SHP77 (cell line): Measurements from ENCODE around the gene HIPK1.
"Not testable (repeated sequence)": the region's sequence is repeated elsewhere in the genome, so short reads cannot be mapped to it uniquely, and the experiment has no call there.

Experiments
- DNase-seq, 2 experiments: peaks; one replicate each; lab custom pipeline; 2025; lab: John Stamatoyannopoulos, UW

HIPK1 gene

GRCh38 chr1:113945329-113945728 is 16.2 kb downstream of the HIPK1 start:
- DNase-seq, result no peak

DNA sequence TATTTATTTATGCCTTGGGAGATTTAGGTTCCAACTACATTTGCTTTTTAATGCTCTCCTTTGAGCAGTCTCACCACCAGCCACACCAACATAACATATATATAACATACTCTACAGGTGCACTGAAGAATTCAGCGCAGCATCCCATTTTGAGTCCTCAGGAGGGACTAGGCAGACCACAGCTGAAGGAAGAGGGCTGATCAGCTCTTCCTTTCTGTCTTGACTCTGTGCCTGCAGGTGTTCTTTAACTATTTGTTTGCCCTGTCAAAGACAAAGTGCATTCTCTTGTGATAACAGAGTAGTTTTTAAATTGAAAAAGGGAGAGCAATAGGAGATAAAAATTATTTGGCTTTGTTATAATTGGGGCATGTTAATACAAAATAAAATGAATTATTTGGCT is 17.0 kb downstream of the HIPK1 start:
- DNase-seq, result no peak

DNA sequence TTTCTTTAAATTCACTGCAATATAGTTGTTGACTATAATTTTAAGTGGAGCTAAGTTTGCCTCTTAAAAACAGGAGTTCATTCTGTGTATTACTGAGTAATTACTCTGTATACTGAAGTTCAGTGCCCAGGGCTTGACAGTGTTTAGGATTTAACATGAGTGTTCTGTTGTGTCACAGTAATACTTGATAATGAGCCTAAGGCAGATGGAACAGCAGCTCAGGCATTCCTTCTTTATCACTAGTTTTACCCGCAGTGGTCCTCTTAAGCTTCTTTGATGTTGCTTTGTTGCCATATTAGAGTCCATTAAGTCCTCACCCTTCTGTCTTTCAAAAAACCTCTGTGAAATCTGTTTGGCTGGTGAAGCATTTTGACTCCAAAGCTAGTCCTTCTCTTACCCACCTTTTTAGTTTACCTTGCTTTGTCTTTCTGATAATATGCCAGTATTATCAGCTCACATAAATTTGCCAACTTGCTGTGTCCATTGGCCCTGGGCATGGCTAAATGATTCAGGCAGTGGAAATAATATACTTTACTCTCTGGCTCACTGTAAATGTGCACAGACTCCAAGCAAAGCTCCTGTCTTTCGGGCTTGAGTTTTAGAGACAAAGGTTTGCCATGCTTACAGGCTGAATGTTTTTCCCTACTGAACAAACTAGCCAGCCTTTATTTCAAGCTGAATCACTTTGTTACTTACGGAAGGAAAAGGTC is 17.7 kb downstream of the HIPK1 start:
- DNase-seq, result no peak

DNA sequence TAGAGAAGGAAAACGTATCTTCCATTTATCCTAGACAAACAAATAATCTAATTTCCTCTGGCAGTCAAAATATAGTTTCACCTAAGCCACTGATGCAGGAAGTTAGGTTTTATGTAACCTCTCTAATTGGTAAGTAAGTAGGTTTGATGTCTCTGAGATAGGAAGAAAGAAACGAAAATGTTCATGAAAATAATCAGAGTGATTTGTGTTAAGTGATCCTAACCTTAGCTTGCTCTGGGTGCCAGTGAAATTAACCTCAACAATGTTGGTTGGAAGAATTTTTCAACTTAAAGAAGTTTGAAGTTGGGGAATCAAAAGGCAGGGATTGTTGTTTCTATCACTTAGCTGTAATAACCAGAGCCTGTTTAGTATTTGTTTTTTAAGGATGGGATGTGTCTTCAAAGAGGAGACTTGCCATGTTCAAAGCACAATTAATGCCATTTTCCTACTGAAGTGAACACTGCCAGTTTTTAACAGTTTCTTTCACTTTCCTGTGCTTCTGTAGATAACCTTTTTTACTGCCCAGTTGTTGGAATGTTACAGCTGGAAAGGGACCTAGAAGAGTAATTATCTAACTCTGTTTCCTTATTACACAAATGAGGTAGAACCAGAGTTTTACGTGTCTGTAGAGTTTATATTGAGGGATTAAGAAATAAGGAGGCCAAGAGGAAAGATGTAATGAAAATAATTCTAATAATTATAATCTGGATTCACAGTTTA is 18.4 kb downstream of the HIPK1 start:
- no peak for DNase-seq

DNA sequence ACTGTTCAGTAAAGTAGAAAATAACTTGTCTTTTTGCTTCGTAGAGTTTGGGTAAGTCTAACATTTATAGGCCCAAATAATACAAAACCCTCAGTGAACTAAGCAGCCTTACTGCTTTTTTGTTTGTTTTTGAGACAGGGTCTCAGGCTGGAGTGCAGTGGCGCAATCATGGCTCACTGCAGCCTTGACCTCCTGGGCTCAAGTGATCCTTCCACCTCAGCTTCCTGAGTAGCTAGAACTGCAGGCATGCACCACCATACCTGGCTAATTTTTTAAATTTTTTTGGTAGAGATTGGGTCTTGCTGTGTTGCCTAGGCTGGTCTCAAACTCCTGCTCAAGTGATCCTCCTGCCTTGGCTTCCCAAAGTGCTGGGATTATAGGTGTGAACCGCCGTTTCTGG is 19.0 kb downstream of the HIPK1 start:
- DNase-seq, result not testable (repeated sequence)

DNA sequence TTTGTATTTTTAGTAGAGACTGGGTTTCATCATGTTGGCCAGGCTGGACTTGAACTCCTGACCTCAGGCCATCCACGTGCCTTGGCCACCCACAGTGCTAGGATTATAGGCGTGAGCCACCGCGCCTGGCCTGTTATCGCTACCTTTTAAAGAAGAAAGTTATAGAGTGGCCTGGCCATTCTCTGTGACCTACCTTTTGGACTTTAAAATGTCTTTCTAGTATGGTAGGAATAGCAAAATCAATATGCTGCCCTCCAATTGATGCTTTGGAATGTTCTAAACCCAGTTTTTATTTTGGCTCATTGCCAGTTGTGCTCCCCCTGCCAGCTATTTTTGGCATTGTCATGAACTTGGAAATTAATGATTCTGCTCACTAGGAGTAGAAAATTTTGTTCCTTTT is 19.9 kb downstream of the HIPK1 start:
- no peak for DNase-seq

- DNase-seq, result no peak
Measured at GRCh38 chr1:113950908-113951307, 21.8 kb downstream of the HIPK1 start.

- DNase-seq, result no peak
Measured at GRCh38 chr1:113951719-113952118, 22.6 kb downstream of the HIPK1 start.

DNA sequence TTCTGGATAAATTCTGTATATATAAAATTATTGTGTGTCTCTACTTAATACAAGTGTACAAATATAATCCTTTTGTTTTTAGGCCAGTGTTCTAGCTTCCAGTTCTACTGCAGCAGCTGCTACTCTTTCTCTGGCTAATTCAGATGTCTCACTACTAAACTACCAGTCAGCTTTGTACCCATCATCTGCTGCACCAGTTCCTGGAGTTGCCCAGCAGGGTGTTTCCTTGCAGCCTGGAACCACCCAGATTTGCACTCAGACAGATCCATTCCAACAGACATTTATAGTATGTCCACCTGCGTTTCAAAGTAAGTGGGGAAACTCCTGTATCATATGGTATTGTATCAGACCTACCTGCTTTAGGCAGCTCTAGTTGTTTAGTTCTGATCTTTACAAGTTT is 28.9 kb downstream of the HIPK1 start:
- no peak for DNase-seq

DNA sequence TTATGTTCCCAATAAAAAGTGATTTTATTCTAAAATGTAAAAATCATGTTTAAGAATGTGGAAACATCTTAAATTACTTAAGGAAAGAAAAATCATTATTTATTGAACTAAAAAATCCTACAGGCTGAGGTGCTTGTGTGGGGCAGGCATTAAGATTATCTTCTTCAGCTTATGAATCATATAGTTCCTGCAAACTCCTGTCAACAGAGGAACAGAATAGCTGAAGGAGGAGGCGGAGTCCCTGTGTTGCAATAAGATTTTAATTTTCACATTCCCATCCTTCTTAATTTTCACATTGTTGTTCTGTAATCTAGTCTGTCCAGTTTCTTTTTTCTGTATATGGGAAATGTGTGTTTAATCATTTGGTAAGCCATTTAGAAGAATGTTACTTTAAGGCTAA is 29.6 kb downstream of the HIPK1 start:
- no peak for DNase-seq

GRCh38 chr1:113963281-113963906 is 34.3 kb downstream of the HIPK1 start:
- no peak for DNase-seq

DNA sequence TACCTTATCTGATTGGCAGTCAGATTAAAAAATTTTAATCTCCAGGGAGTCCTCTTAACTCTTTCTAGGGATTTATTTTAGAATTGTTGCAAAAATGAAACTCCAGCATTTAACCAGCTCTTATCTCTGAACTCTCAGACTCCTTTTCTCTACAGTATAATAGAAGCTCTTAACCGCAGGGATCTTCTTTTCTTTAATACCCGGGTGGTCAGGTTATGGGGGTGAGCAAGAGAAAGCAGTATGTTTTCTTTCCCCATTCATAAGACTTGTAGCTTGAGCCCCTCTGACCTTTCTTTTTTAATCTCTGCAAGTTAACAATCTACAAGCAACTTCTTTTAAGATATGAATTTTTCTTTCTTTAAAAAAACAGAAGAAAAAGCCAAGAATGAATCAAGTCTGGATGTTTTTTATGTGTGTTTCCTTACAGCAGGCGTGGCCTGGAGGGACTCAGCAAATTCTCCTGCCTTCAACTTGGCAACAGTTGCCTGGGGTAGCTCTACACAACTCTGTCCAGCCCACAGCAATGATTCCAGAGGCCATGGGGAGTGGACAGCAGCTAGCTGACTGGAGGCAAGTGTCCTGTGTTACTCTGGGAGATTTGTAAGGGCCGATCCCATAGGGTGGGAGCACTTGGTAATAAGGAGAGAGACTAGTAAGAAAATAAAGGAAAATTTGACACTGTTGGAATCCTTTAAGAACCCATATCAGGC is 36.7 kb downstream of the HIPK1 start:
- DNase-seq, result no peak

- DNase-seq, result no peak
Measured at GRCh38 chr1:113972954-113973353, 43.8 kb downstream of the HIPK1 start.

DNA sequence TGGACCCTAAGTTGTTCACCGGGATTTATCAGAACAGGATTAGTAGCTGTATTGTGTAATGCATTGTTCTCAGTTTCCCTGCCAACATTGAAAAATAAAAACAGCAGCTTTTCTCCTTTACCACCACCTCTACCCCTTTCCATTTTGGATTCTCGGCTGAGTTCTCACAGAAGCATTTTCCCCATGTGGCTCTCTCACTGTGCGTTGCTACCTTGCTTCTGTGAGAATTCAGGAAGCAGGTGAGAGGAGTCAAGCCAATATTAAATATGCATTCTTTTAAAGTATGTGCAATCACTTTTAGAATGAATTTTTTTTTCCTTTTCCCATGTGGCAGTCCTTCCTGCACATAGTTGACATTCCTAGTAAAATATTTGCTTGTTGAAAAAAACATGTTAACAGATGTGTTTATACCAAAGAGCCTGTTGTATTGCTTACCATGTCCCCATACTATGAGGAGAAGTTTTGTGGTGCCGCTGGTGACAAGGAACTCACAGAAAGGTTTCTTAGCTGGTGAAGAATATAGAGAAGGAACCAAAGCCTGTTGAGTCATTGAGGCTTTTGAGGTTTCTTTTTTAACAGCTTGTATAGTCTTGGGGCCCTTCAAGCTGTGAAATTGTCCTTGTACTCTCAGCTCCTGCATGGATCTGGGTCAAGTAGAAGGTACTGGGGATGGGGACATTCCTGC is 46.2 kb downstream of the HIPK1 start:
- no peak for DNase-seq

- peak in 1 of 2 experiments; percentile 2 for DNase-seq
Measured at GRCh38 chr1:113976609-113977278, 47.6 kb downstream of the HIPK1 start.

DNA sequence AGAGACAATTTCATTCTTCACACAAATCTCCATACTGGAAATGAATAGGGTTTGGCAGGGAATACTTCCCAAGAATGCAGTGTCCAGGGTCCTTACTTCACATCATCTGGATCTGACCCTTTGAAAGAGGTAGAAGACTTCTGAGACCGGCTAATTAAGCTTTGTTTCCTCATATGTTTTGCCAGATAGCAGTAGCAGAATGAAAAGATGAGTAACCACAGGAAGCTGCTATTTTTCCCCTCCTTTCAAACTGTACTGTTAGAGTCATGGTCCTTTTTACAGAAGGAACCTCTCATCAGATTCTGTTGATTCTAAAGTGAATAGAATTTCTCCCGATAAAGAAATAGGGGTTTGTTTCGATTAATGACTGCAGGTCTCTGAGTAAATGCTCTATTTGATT is 48.8 kb downstream of the HIPK1 start:
- DNase-seq, result no peak

DNA sequence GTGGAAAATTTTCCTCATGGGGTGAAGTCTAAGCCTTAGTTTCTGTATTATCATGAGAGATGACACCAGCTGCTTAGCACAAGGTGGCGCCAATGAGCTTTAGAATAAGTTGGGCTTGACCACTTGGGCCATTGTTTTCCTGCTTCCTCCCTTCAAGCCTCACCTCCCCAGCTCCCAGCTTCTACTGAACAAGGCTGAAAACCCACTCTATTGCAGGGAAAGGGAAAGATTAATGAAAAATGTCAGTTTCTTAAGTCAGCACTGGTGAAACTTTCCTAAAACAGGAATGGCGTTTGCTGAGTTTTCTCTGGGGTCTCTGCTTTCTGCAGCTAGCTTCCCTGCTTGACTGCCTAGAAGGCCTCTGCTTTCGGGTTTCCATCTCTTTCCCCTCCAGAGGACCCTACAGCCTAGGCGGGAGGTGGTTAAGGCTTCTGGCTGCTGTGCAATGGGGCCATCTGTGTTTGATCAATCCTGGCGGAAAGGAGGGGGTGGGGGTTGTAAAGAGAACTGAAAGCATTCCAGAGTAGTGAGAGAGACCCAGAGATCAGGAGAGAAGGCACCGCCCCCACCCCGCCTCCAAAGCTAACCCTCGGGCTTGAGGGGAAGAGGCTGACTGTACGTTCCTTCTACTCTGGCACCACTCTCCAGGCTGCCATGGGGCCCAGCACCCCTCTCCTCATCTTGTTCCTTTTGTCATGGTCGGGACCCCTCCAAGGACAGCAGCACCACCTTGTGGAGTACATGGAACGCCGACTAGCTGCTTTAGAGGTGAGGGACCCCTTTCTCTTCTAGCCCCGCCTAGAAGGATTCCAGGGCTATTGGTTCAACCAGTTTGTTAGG is 50.0 kb downstream of the HIPK1 start, which contains the start of gene OLFML3:
OLFML3 (plus strand) TSS at position 612 of the 840 bp plus-strand sequence; CDS start at position 655, 43 bp downstream.
- peak; percentile 78 to 86 for DNase-seq

GRCh38 chr1:113980110-113980509 is 51.0 kb downstream of the HIPK1 start:
- peak; percentile 17 to 55 for DNase-seq

- no peak for DNase-seq
Measured at GRCh38 chr1:113981962-113982931, 53.1 kb downstream of the HIPK1 start.
